Measurements from ENCODE around the gene CDC73. TPM values are rescaled to one million over a fixed set of nuclear protein-coding genes. Genes with fewer than 3 reads are reported as not detected.

CDC73 gene
- total RNA-seq, 2 experiments from 2014 or later = 40.8 to 52.4 TPM

- peak overlapping the region; percentile 55 for H3K27ac Mint-ChIP-seq
- no peaks in the 10 kb centered on the region for H3K27me3 Mint-ChIP-seq
- peaks cover 47% of the 10 kb centered on the region for H3K36me3 Mint-ChIP-seq (ENCODE audit: low read depth)
- H3K9me3 Mint-ChIP-seq (ENCODE audit: low read depth) = no peaks in the 10 kb centered on the region
- DNase-seq = no peak
- peak; percentile 55 for ATAC-seq
- peaks cover 19% of the 10 kb centered on the region for H3K4me1 Mint-ChIP-seq
- H3K4me3 Mint-ChIP-seq = no peak overlapping the region
- POLR2A ChIA-PET = interaction anchor here (0.7 kb wide), 1 partner anchor 49 kb away, joined by 5 read pairs; no protein-coding TSS in a partner anchor
- CTCF ChIA-PET = interaction anchor here (0.8 kb wide), 1 partner anchor 64 kb away, joined by 3 read pairs; no protein-coding TSS in a partner anchor
- intact Hi-C loops (cut with DNase I, micrococcal nuclease) = no loop called here
Observed at GRCh38 chr1:193141804-193142203, 20.0 kb downstream of the CDC73 start.

- ATAC-seq (no peak), DNase-seq (no peak)
- Mint-ChIP-seq H3K9me3 (ENCODE audit: low read depth) (no peaks in the 10 kb centered on the region), H3K4me1 (peaks cover 18% of the 10 kb centered on the region), H3K27me3 (no peaks in the 10 kb centered on the region), H3K36me3 (ENCODE audit: low read depth) (peaks cover 44% of the 10 kb centered on the region), H3K4me3 (no peak overlapping the region), H3K27ac (no peak overlapping the region)
- CTCF ChIA-PET = interaction anchor here (0.8 to 0.9 kb wide), 3 partner anchors 8 to 64 kb away, joined by 3 read pairs; no protein-coding TSS in a partner anchor
- POLR2A ChIA-PET = interaction anchor here (0.7 kb wide), 1 partner anchor 49 kb away, joined by 5 read pairs; no protein-coding TSS in a partner anchor
- intact Hi-C loops (cut with DNase I, micrococcal nuclease) = no loop called here
Observed at GRCh38 chr1:193142409-193142808, 20.6 kb downstream of the CDC73 start.

GRCh38 chr1:193143285-193143684 is 21.5 kb downstream of the CDC73 start:
- CTCF ChIA-PET = interaction anchor here (0.9 to 1.2 kb wide), 4 partner anchors 9 to 47 kb away, joined by 3 to 6 read pairs (median 3); partner anchors contain the start of gene CDC73
- DNase-seq (no peak), ATAC-seq (no peak)
- Mint-ChIP-seq H3K36me3 (ENCODE audit: low read depth) (peaks cover 40% of the 10 kb centered on the region), H3K9me3 (ENCODE audit: low read depth) (no peaks in the 10 kb centered on the region), H3K4me3 (no peak overlapping the region), H3K4me1 (peaks cover 18% of the 10 kb centered on the region), H3K27ac (no peak overlapping the region), H3K27me3 (no peaks in the 10 kb centered on the region)
- POLR2A ChIA-PET = no interaction called here
- intact Hi-C loops (cut with DNase I, micrococcal nuclease) = no loop called here

GRCh38 chr1:193144361-193144938 is 22.6 kb downstream of the CDC73 start:
- H3K4me3 Mint-ChIP-seq = no peak overlapping the region
- ChIA-PET CTCF (no interaction called here), POLR2A (no interaction called here)
- H3K27ac Mint-ChIP-seq = no peak overlapping the region
- intact Hi-C loops (cut with DNase I, micrococcal nuclease) = no loop called here
- H3K27me3 Mint-ChIP-seq = no peaks in the 10 kb centered on the region
- peaks cover 37% of the 10 kb centered on the region for H3K36me3 Mint-ChIP-seq (ENCODE audit: low read depth)
- H3K4me1 Mint-ChIP-seq = peaks cover 16% of the 10 kb centered on the region
- no peaks in the 10 kb centered on the region for H3K9me3 Mint-ChIP-seq (ENCODE audit: low read depth)
- ATAC-seq (no peak), DNase-seq (no peak)

GRCh38 chr1:193144999-193145398 is 23.2 kb downstream of the CDC73 start:
- ATAC-seq = no peak
- peaks cover 32% of the 10 kb centered on the region for H3K36me3 Mint-ChIP-seq (ENCODE audit: low read depth)
- intact Hi-C loops (cut with DNase I, micrococcal nuclease) = no loop called here
- H3K9me3 Mint-ChIP-seq (ENCODE audit: low read depth) = no peaks in the 10 kb centered on the region
- ChIA-PET CTCF (no interaction called here), POLR2A (no interaction called here)
- no peak overlapping the region for H3K27ac Mint-ChIP-seq
- H3K4me1 Mint-ChIP-seq = peaks cover 15% of the 10 kb centered on the region
- H3K4me3 Mint-ChIP-seq = no peak overlapping the region
- no peak for DNase-seq
- H3K27me3 Mint-ChIP-seq = no peaks in the 10 kb centered on the region

- no peak overlapping the region for H3K27ac Mint-ChIP-seq
- CTCF ChIA-PET = interaction anchor here (0.5 to 3.4 kb wide), 4 partner anchors 13 to 33 kb away, joined by 3 to 13 read pairs (median 3); no protein-coding TSS in a partner anchor
- H3K27me3 Mint-ChIP-seq = no peaks in the 10 kb centered on the region
- POLR2A ChIA-PET = no interaction called here
- intact Hi-C loops (cut with DNase I, micrococcal nuclease) = no loop called here
- ATAC-seq (no peak), DNase-seq (no peak)
- no peak overlapping the region for H3K4me3 Mint-ChIP-seq
- H3K9me3 Mint-ChIP-seq (ENCODE audit: low read depth) = no peaks in the 10 kb centered on the region
- peaks cover 25% of the 10 kb centered on the region for H3K36me3 Mint-ChIP-seq (ENCODE audit: low read depth)
- peaks cover 21% of the 10 kb centered on the region for H3K4me1 Mint-ChIP-seq
Observed at GRCh38 chr1:193156117-193156821, 34.4 kb downstream of the CDC73 start.

GRCh38 chr1:193156822-193157142 is 35.0 kb downstream of the CDC73 start:
- DNase-seq (no peak), ATAC-seq (no peak)
- H3K9me3 Mint-ChIP-seq (ENCODE audit: low read depth) = no peaks in the 10 kb centered on the region
- H3K27me3 Mint-ChIP-seq = no peaks in the 10 kb centered on the region
- no peak overlapping the region for H3K27ac Mint-ChIP-seq
- intact Hi-C loops (cut with DNase I, micrococcal nuclease) = no loop called here
- CTCF ChIA-PET = interaction anchor here (3.4 kb wide), 1 partner anchor 24 kb away, joined by 13 read pairs; no protein-coding TSS in a partner anchor
- no peak overlapping the region for H3K4me3 Mint-ChIP-seq
- POLR2A ChIA-PET = no interaction called here
- H3K4me1 Mint-ChIP-seq = peaks cover 21% of the 10 kb centered on the region
- peaks cover 25% of the 10 kb centered on the region for H3K36me3 Mint-ChIP-seq (ENCODE audit: low read depth)

- Mint-ChIP-seq H3K27me3 (no peaks in the 10 kb centered on the region), H3K4me1 (peaks cover 21% of the 10 kb centered on the region), H3K36me3 (ENCODE audit: low read depth) (peaks cover 24% of the 10 kb centered on the region), H3K9me3 (ENCODE audit: low read depth) (no peaks in the 10 kb centered on the region), H3K4me3 (no peak overlapping the region), H3K27ac (no peak overlapping the region)
- ChIA-PET POLR2A (no interaction called here), CTCF (interaction anchor here (3.4 kb wide), 1 partner anchor 24 kb away, joined by 13 read pairs; no protein-coding TSS in a partner anchor)
- ATAC-seq = no peak
- intact Hi-C loops (cut with DNase I, micrococcal nuclease) = no loop called here
- no peak for DNase-seq
Observed at GRCh38 chr1:193157360-193157759, 35.5 kb downstream of the CDC73 start.

GRCh38 chr1:193176113-193176512 is 54.3 kb downstream of the CDC73 start:
- H3K36me3 Mint-ChIP-seq (ENCODE audit: low read depth) = peaks cover 23% of the 10 kb centered on the region

GRCh38 chr1:193176788-193177187 is 55.0 kb downstream of the CDC73 start:
- peaks cover 21% of the 10 kb centered on the region for H3K36me3 Mint-ChIP-seq (ENCODE audit: low read depth)
- H3K4me1 Mint-ChIP-seq = peaks cover 15% of the 10 kb centered on the region
- H3K27ac Mint-ChIP-seq = no peak overlapping the region
- POLR2A ChIA-PET = no interaction called here
- H3K9me3 Mint-ChIP-seq (ENCODE audit: low read depth) = peaks cover 2% of the 10 kb centered on the region
- CTCF ChIA-PET = no interaction called here
- intact Hi-C loops (cut with DNase I, micrococcal nuclease) = no loop called here
- ATAC-seq = no peak
- no peak for DNase-seq
- H3K4me3 Mint-ChIP-seq = no peak overlapping the region
- H3K27me3 Mint-ChIP-seq = no peaks in the 10 kb centered on the region

More at GRCh38 chr1:193176113-193176512, 54.3 kb downstream of the CDC73 start:
- intact Hi-C loops (cut with DNase I, micrococcal nuclease) = no loop called here
- ChIA-PET POLR2A (no interaction called here), CTCF (no interaction called here)
- DNase-seq (no peak), ATAC-seq (no peak)
- peaks cover 2% of the 10 kb centered on the region for H3K9me3 Mint-ChIP-seq (ENCODE audit: low read depth)
- H3K27me3 Mint-ChIP-seq = no peaks in the 10 kb centered on the region
- H3K27ac Mint-ChIP-seq = no peak overlapping the region
- H3K4me1 Mint-ChIP-seq = peaks cover 16% of the 10 kb centered on the region
- H3K4me3 Mint-ChIP-seq = no peak overlapping the region

- no peak overlapping the region for H3K4me3 Mint-ChIP-seq
- ChIA-PET POLR2A (no interaction called here), CTCF (interaction anchor here (0.7 kb wide), 1 partner anchor 75 kb away, joined by 3 read pairs; no protein-coding TSS in a partner anchor)
- H3K36me3 Mint-ChIP-seq (ENCODE audit: low read depth) = peaks cover 13% of the 10 kb centered on the region
- no peaks in the 10 kb centered on the region for H3K27me3 Mint-ChIP-seq
- peaks cover 2% of the 10 kb centered on the region for H3K9me3 Mint-ChIP-seq (ENCODE audit: low read depth)
- no peak for DNase-seq
- no peak for ATAC-seq
- no peak overlapping the region for H3K27ac Mint-ChIP-seq
- intact Hi-C loops (cut with DNase I, micrococcal nuclease) = no loop called here
- H3K4me1 Mint-ChIP-seq = peaks cover 20% of the 10 kb centered on the region
Observed at GRCh38 chr1:193179094-193179493, 57.3 kb downstream of the CDC73 start.

- POLR2A ChIA-PET = no interaction called here
- H3K27me3 Mint-ChIP-seq = no peaks in the 10 kb centered on the region
- ATAC-seq (no peak), DNase-seq (no peak)
- no peak overlapping the region for H3K4me3 Mint-ChIP-seq
- intact Hi-C loops (cut with DNase I, micrococcal nuclease) = loop anchor here (5.0 to 10.0 kb wide), 2 partner anchors 153 to 226 kb away; no protein-coding TSS in a partner anchor
- H3K4me1 Mint-ChIP-seq = peaks cover 29% of the 10 kb centered on the region
- H3K27ac Mint-ChIP-seq = no peak overlapping the region
- H3K36me3 Mint-ChIP-seq (ENCODE audit: low read depth) = peaks cover 6% of the 10 kb centered on the region
- H3K9me3 Mint-ChIP-seq (ENCODE audit: low read depth) = no peaks in the 10 kb centered on the region
- CTCF ChIA-PET = interaction anchor here (0.6 to 3.1 kb wide), 9 partner anchors 9 to 1469 kb away, joined by 3 to 13 read pairs (median 3); no protein-coding TSS in a partner anchor
Observed at GRCh38 chr1:193181536-193181935, 59.7 kb downstream of the CDC73 start.
